Stimulated activated CD4-positive, alpha-beta T cell treated with anti-CD3 and anti-CD28 coated beads, Interleukin-2, amount 100 ng/mL, for 24 hours (primary cell): ENCODE data around the gene NDUFA5.

ENCODE experiments used
- DNase-seq, 2 donors: peaks; one replicate each; pipeline ENCODE4 v3.0.0-alpha.2; 2020

The NDUFA5 gene

GRCh38 chr7:123500878-123501489, 56.6 kb downstream of the NDUFA5 start:
- DNase-seq, result no peak

GRCh38 chr7:123499211-123499970, 58.2 kb downstream of the NDUFA5 start:
- no peak for DNase-seq

GRCh38 chr7:123498601-123499000, 59.0 kb downstream of the NDUFA5 start:
- DNase-seq, result no peak

- DNase-seq, result no peak
These were observed 59.6 kb downstream of the NDUFA5 start for GRCh38 chr7:123498031-123498430.

GRCh38 chr7:123494193-123494796, 63.3 kb downstream of the NDUFA5 start:
- peak; percentile 7 to 30 for DNase-seq

GRCh38 chr7:123492485-123492884, 65.1 kb downstream of the NDUFA5 start:
- DNase-seq, result no peak
